Inflammatory macrophage treated with lipopolysaccharide for 4 hours (primary cell): ENCODE measurements around the gene VPS72.
"Not testable (repeated sequence)": the region's sequence is repeated elsewhere in the genome, so short reads cannot be mapped to it uniquely, and the experiment has no call there.

Experiments
- DNase-seq: peaks from one replicate; pipeline ENCODE4 v3.0.0-alpha.2; 2020

VPS72 gene

GRCh38 chr1:151189637-151190445 is at the start of gene VPS72:
Gene VPS72, minus strand, starts transcription at chr1:151190197. Its CDS starts 76 bp downstream, at chr1:151190121.
- DNase-seq, result peak; percentile 85

GRCh38 chr1:151238467-151238739 is 48.4 kb upstream of the VPS72 start:
- no peak for DNase-seq

GRCh38 chr1:151237678-151238466 is 47.9 kb upstream of the VPS72 start:
- peak; percentile 64 for DNase-seq

- no peak for DNase-seq
Measured at GRCh38 chr1:151235235-151235634, 45.2 kb upstream of the VPS72 start.

GRCh38 chr1:151222130-151222529 is 32.1 kb upstream of the VPS72 start:
- no peak for DNase-seq

- no peak for DNase-seq
Measured at GRCh38 chr1:151221616-151222015, 31.6 kb upstream of the VPS72 start.

GRCh38 chr1:151213560-151213959 is 23.6 kb upstream of the VPS72 start:
- DNase-seq, result no peak

GRCh38 chr1:151211972-151212705 is 22.1 kb upstream of the VPS72 start:
- no peak for DNase-seq

- DNase-seq, result no peak
Measured at GRCh38 chr1:151210830-151211229, 20.8 kb upstream of the VPS72 start.

GRCh38 chr1:151205381-151205965 is 15.5 kb upstream of the VPS72 start:
- not testable (repeated sequence) for DNase-seq

GRCh38 chr1:151199873-151200581 is 10.0 kb upstream of the VPS72 start:
- DNase-seq, result peak; percentile 44

GRCh38 chr1:151198254-151199127 is 8.5 kb upstream of the VPS72 start, which contains the start of gene PIP5K1A:
Gene PIP5K1A, plus strand, starts transcription at chr1:151198552. Its CDS starts 445 bp downstream, at chr1:151198997.
- peak; percentile 100 for DNase-seq

- no peak for DNase-seq
Measured at GRCh38 chr1:151197863-151198253, 7.9 kb upstream of the VPS72 start.

GRCh38 chr1:151196292-151196800 is 6.3 kb upstream of the VPS72 start:
- peak; percentile 90 for DNase-seq

GRCh38 chr1:151194894-151195594 is 5.0 kb upstream of the VPS72 start:
- not testable (repeated sequence) for DNase-seq

GRCh38 chr1:151193856-151194255 is 3.9 kb upstream of the VPS72 start:
- no peak for DNase-seq

- no peak for DNase-seq
Measured at GRCh38 chr1:151193304-151193703, 3.3 kb upstream of the VPS72 start.

GRCh38 chr1:151192047-151192446 is 2.0 kb upstream of the VPS72 start:
- DNase-seq, result no peak

GRCh38 chr1:151188667-151189066 is 1.3 kb downstream of the VPS72 start:
- not testable (repeated sequence) for DNase-seq

- no peak for DNase-seq
Measured at GRCh38 chr1:151187205-151187604, 2.8 kb downstream of the VPS72 start.
